GM20431 (cell line): Measurements from ENCODE around the gene NCLN.
"Not testable (repeated sequence)": the region's sequence is repeated elsewhere in the genome, so short reads cannot be mapped to it uniquely, and the experiment has no call there.

Experiments
- in situ Hi-C: fragments of 300-500 bp; cut with MseI, MboI; formaldehyde crosslinking; loops from one replicate; pipeline ENCODE4 v1.15.0; 2020; ENCODE audit warnings: low sequenced_read_pairs; ENCODE audit not compliant: unreplicated experiment

Gene NCLN

DNA sequence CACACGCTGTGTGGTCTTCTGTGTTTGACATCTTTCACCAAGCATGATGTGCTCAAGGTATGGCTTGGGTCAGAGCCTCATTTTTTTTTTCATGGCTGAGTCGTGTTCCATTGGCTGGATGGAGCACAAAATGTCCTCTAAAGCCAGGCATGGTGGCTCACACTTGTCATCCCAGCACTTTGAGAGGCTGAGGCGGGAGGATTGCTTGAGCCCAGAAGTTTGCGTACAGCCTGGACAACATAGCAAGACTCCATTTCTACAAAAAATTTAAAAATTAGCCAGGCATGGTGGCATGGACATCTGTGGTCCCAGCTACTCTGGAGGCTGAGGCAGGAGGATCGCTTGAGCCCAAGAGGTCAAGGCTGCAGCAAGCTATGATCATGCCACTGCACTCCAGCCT lies 35.8 kb downstream of the NCLN start:
- in situ Hi-C loops: not testable (repeated sequence)

GRCh38 chr19:3222709-3223108 lies 37.0 kb downstream of the NCLN start:
- in situ Hi-C loops: no loop called here

DNA sequence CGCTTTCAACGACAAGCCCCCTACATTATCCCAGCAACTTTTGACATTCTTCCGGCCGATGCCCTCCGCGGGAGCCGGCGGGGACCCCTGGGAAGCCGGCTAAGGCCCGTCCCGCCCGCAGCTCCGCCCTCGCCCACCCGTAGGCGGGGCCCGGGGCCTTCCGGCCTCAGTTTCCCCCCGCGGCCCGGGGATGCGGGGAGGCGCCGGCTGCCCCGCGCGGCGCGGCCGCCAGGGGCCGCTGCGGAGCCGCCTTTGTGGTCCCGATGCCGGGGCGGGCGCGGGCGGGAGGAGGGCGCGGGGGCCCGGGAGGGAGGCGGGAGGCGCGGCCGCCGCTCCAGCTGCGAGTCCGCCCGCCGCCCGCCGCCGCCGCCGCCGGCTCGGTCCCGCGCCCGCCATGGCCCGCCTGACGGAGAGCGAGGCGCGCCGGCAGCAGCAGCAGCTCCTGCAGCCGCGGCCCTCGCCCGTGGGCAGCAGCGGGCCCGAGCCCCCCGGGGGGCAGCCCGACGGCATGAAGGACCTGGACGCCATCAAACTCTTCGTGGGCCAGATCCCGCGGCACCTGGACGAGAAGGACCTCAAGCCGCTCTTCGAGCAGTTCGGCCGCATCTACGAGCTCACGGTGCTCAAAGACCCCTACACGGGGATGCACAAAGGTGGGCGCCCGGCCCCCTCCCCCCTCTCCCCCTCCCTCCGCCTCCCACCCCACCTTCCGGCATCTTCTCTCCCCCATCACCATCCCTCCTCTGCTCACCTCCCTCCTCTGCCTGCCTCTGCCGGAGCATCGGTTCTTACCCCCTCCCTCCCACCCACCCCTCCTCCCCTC lies 38.8 kb downstream of the NCLN start, which contains the start of gene CELF5:
CELF5 (plus strand) TSS at position 316 of the 823 bp plus-strand sequence; CDS start at position 395, 79 bp downstream.
- in situ Hi-C loops: no loop called here

- in situ Hi-C loops: no loop called here
Observed at GRCh38 chr19:3225169-3225485, 39.4 kb downstream of the NCLN start.

GRCh38 chr19:3225677-3226093 lies 40.0 kb downstream of the NCLN start:
- in situ Hi-C loops: no loop called here

DNA sequence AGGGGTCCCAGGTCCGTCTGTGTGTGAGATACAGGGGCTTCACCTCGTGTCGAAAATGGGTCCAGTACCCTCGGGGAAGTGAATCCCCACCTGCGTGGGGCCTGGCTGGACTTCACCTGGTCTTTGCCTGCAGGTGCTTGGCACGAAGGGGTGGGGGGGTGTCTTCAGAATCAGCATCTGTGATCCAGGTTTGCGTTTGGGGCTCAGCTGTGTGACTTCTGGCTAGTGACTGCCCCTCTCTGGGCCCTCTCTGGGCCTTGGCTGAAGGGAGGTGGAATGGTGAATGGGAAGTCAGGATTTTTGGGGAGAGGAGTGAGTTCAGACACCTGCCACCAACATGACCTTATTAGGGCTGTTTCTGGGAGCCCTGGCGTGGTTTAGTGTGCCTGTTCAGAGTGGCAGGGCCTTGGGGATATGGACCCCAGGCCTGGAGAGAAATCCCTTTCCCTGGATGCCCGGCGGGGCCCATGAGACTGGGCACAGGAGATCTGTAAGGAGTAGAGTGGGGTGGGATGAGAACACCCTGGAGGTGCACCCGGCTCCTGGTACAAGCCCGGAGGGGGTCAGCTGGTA lies 41.4 kb downstream of the NCLN start:
- in situ Hi-C loops: no loop called here

- in situ Hi-C loops: no loop called here
Observed at GRCh38 chr19:3229346-3229743, 43.6 kb downstream of the NCLN start.

DNA sequence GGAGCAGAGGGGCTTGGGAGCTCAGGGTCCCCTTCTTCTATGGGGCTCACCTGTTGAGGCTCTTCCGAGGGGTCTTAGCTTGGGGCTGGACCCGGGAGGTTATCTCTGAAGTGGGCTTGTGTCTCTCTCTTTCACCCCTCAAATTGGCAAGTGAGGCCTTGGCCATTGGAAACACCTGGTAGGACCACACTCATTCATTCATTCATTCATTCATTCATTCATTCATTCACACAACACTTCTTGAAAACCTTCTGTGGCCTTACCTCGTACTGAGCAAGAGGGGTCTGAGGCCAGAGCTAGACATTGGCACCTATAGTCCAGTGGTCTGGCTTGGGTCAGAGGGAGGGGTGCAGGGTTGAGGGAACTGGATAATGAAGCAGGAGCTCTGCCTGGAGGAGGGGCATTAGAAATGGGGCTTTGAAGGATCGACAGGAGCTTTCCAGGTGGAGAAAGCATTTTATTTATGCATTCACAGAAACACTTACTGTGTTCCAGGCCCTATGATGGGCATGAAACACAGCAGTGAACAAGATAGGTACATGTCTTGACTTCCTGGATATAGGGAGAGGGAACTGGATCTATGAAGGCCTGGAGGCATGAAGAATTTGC lies 44.3 kb downstream of the NCLN start:
- in situ Hi-C loops: no loop called here

GRCh38 chr19:3231288-3231687 lies 45.6 kb downstream of the NCLN start:
- in situ Hi-C loops: no loop called here

- in situ Hi-C loops: no loop called here
Observed at GRCh38 chr19:3233116-3233515, 47.4 kb downstream of the NCLN start.

DNA sequence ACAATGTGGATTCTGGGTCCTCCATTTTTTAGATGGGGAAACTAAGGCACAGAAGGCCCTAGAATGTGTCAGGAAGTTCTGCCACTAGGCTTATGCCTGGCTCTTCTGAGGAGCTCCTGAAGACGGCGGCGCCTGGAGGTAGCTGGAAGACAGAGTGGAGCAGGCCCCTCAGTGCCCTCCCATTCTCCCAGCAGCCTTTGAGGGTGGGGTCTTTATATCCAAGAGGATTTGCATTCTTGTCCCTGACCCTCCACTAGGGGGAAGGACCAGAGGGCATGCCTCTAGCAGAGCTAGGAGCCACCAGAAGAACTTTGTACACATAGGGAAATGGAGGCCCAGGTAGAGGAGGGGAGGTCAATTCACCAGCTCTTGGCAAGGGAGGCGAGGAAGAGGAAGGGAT lies 48.1 kb downstream of the NCLN start:
- in situ Hi-C loops: no loop called here

GRCh38 chr19:3234800-3235199 lies 49.1 kb downstream of the NCLN start:
- in situ Hi-C loops: no loop called here

GRCh38 chr19:3235604-3236003 lies 49.9 kb downstream of the NCLN start:
- in situ Hi-C loops: not testable (repeated sequence)

DNA sequence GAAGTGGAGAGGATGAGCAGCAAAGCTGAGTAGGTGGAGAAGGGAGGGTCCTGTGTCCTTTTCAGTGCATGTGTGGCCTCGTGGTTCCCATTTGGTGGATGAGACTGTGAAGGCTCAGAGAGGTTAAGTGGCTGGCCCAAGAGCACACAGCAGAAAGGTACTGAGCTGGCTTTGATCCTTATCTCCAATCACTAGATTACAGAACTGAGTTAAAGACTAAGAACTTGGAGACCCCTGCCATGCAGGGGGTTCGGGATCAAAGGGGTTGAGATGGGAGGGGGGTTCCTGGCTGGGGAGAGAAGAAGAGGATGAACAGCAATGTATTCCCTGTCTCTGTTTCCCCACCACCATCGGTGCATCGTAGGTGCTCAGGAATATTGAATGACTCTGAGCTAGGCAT lies 50.5 kb downstream of the NCLN start:
- in situ Hi-C loops: no loop called here

DNA sequence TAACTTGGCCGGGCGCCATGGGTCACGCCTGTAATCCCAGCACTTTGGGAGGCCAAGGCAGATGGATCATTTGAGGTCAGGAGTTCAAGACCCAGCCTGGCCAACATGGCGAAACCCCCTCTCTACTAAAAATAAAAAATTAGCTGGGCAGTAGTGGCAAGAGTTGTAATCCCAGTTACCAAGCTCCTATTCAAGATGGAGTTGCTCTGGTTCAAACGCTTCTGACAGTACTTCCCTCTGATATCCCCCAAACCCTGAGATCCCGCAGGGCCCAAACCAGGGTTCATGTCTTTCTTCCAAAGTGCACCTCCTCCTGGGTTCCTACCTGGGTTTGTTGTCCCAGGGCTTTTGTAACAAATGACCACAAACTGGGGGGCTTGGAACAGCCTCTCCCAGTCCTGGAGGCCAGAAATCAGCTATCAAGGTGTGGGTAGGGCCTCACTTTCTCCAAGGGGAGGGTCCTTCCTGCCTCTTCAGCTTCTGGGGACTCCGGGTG lies 52.4 kb downstream of the NCLN start:
- in situ Hi-C loops: no loop called here

DNA sequence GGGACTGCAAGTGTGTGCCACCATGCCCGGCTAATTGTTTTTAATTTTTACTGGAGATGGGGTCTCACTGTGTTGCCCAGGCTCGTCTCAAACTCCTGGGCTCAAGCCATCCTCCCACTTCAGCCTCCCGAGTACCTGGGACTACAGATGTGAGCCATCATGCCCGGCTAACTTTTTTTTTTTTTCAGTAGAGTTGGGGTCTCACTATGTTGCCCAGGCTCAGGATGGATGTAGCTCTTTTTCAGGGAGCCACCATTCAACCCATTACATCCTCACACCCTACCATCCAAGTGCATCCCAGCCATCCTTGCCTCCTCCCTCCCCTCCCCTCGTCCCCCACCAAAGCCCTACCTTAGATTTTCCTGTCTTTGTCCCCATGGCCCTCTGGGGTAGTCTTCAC lies 53.6 kb downstream of the NCLN start:
- in situ Hi-C loops: no loop called here

GRCh38 chr19:3243819-3244700 lies 58.3 kb downstream of the NCLN start:
- in situ Hi-C loops: no loop called here

- in situ Hi-C loops: no loop called here
Observed at GRCh38 chr19:3245050-3245449, 59.3 kb downstream of the NCLN start.

GRCh38 chr19:3248728-3249326 lies 63.1 kb downstream of the NCLN start:
- in situ Hi-C loops: no loop called here

DNA sequence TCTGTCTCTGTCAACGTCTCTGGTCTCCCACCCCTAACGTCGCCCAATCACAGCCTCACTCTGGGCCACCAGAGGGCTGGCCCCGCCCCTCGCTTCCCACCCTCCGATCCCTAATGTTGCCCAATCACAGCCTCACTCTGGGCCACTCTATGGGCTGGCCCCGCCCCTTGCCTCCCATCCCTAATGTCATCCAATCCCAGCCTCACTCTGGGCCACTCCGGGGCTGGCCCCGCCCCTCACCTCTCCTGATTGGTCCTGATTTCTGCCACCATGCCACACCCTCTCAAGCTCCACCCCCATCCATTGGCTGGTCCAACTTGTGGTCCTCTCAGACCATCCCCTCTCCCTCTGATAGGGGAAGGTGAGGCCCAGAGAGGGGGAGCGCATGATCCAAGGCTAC lies 63.7 kb downstream of the NCLN start:
- in situ Hi-C loops: no loop called here
